SU-DHL-6 (cell line): ENCODE data around the gene SMPDL3A.

Experiments
- CTCF ChIP-seq: fragments of 200-600 bp; sonication (generic); IDR thresholded peaks from one replicate; pipeline ENCODE4 v1.5.1; 2017; ENCODE audit warnings: antibody characterized with exemption, mild to moderate bottlenecking, low read length, moderate library complexity; ENCODE audit not compliant: insufficient read depth, poor library complexity, severe bottlenecking
- EZH2phosphoT487 ChIP-seq: fragments of 200-600 bp; sonication (generic), shearing (Covaris generic); conservative IDR thresholded peaks from 2 replicates; pipeline ENCODE4 v1.6.1; 2018; ENCODE audit warnings: mild to moderate bottlenecking, antibody characterized with exemption, low read length, moderate library complexity, mixed read lengths

GRCh38 chr6:122779667-122780066 lies 9.4 kb upstream of the SMPDL3A start, which contains the start of gene FABP7:
- no peak for TF ChIP-seq EZH2phosphoT487
- no peak for TF ChIP-seq CTCF
